GM18951 (cell line): Measurements from ENCODE around the gene IQCM.

Experiments used
- POLR2A ChIP-seq: IDR thresholded peaks from 4 replicates; pipeline ENCODE4 v1.6.1; 2011; ENCODE audit warnings: mild to moderate bottlenecking; ENCODE audit not compliant: insufficient read length, insufficient read depth; ENCODE audit errors: extremely low read depth
- in situ Hi-C: fragments of 300-500 bp; cut with MboI; formaldehyde crosslinking; loops from one replicate; pipeline ENCODE4 v1.12.0; 2022; ENCODE audit warnings: low sequenced_read_pairs, mixed read lengths, inconsistent platforms; ENCODE audit not compliant: unreplicated experiment

Gene IQCM

DNA sequence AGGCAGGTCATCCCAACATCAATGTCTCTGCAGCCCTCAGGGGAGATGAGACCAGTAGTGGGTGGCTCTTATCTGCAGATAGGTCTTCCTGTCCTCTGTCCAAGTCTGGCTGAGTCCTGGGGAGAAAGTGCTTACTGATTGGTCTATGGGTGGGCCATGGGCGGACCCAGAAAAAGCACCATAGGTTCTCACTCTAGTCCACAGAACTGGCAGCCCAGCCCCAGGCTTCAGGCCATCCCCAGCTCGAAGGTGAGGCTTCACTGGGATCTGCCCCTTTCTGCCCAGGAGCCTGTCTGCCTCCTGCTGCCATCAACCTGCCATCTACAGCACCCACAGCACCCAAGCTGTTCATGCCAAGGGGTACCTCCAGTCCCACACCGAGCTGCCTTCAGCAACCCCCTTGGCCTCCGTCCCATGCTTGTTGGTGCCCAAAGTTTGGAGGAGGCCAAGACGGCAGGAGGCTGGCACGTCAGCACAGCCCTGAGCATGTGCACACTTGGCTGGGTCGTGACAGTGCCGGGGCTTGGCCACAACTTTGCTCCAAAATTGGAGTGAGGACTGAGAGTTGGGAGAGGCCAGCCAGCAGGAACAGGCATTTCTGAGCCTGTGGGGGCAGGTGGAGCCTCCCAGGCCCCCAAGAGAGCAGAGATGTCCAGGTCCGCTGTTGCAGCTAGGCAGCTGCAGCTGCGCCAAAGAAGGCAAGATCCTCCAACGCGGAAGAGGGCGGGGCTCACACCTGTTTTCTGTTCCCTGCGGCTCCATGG, 99.6 kb downstream of the IQCM start:
- TF ChIP-seq POLR2A: no peak
- in situ Hi-C loops: no loop called here

- in situ Hi-C loops: no loop called here
- TF ChIP-seq POLR2A: no peak
These were observed 102.6 kb downstream of the IQCM start for GRCh38 chr4:149713031-149713430.

GRCh38 chr4:149711593-149712365, 103.9 kb downstream of the IQCM start:
- TF ChIP-seq POLR2A: no peak
- in situ Hi-C loops: no loop called here

DNA sequence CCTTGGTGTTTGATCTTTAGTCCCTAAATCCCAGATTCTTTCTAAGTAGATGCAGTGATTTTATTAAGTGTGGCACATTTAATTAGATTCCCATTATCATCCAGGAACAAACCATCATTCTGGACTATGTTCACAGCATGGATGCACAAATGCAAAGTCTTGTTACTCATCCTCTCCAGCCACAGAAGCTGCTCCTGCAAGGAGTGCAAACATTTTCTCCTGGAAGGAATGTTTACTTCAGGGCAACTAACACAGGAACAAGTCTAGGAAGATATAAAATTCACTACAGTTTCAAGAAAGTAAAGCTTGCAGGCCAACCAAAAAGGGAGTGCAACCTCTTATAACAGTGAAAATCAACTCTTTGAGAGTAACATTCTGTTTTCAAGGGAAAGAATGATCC, 106.0 kb downstream of the IQCM start:
- no peak for TF ChIP-seq POLR2A
- in situ Hi-C loops: no loop called here

GRCh38 chr4:149708513-149709130, 107.0 kb downstream of the IQCM start:
- TF ChIP-seq POLR2A: no peak
- in situ Hi-C loops: no loop called here

GRCh38 chr4:149707862-149708261, 107.8 kb downstream of the IQCM start:
- TF ChIP-seq POLR2A: no peak
- in situ Hi-C loops: no loop called here

DNA sequence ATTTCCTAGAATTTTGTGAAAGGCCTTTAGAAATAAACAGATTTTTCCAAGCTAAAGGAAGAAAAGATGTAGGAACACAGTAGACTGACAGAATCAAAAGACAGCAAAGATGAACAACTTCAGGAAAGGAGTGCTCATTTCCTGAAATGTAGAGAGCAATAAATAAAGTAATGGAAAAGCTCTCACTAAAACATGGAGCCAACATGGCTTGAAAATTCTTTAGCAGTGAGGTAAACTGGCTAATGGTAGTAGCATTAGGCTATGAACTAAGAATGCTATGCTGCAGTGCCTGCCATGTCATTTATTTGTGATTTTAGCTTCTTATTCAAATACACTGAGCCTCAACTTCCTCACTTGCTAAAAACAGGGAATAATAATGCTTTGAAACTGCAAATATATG, 108.7 kb downstream of the IQCM start:
- in situ Hi-C loops: no loop called here
- TF ChIP-seq POLR2A: no peak

DNA sequence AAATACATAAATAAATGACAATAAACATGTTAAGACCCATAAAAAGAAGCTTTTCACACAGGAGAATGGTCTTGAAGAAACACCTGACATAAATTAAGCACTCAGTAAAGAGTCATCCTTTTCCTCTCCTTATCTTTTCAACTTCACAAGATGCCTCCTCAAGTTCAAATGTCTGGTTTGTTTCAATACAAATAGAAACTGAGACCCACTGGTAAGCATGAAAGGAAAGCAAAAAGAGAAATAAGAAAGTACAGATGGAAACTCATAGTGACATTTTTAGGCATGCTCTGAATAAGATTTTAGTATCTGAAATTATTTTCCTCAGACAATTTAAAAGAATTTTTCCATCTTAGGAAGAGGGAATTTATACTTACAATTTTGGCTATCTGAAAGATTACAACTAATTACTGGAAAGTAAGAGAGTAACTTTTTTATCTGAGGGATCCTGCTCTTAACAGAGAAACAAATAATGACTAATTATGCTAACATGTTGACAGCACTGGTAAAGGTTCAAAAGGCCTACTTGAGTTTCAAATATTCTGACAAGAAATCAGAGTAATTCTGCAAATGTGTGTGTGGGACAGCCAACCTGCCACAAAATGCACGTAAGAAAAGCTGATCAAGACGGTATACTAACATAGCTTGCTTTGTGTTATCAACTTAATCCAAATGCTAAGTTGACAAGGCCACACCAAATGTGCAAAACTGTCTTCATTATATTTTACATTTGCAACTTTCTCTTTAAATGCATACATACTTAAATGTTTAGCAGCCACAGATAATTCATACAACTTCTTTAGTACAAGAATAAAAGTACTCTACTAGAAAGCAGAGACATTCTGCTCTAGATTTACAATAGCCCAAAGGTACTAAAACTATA, 113.0 kb downstream of the IQCM start:
- TF ChIP-seq POLR2A: no peak
- in situ Hi-C loops: no loop called here

DNA sequence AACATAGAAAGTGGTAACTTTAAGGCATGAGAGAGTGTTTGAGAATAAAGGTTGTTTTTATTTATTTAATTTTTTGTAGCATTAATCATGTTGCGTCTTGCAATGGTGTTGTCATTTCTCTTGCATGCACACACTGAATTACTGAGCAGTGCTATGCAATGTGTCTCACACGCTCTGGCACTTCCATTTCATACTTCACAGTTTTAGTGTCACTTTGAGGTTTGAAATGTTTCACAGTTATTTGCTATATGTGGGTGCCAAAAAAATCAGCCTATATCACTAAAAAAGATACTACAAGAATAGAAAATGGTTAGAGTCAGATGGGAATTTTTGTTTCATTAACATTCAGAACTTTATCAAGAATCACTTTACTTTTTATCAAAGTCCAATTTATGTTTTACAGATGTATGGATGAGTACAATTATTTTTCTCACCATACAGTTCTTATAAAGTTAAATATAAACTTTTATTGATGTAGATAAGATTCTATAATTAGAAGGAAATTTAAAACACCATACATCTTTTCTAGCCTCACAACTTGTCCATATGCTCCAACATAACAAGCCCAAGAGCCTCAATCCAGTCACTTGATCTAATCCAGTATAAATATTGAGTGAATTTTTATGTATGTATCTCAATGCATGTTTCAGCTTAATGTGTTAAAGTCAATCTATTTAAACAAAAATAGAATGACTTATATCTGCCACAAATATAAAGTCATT, 114.0 kb downstream of the IQCM start:
- in situ Hi-C loops: no loop called here
- TF ChIP-seq POLR2A: no peak

DNA sequence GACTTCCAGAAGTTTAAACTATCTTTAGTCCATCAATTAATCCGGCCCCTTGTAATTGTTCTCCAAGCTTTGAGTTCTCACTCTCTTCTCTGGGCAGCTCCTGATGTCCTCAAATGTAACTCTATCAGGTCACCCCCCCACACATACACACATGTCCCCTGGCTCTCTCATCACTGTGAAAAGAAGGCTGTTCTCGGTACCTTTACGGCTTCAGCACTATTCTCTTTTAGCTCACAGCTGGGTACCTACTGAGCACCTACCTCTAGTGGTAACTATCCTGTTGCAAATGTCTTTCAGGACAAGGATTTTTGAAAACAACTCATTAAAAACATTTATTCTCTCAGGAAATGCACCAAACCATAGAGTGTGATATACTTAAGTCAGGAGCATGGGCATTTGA, 115.4 kb downstream of the IQCM start:
- TF ChIP-seq POLR2A: no peak
- in situ Hi-C loops: no loop called here

DNA sequence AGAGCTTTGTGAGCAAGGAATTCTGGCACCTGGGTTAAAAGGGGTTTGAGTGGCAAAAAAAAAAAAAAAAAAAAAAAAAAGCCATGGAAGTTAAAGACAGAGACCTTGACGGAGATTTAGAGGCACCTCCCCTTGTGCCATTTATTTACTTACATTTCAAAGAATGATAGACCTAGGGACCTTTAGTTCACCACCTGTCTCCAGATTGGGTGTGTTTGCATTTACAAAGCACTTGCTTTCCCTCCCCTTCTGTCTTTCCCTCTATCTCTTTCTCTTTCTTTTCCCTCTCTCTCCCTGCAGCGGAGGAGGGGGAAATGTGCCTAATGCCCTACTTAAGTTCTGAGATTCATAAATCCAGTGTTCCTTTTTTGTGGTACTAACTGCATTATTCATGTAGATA, 116.0 kb downstream of the IQCM start:
- no peak for TF ChIP-seq POLR2A
- in situ Hi-C loops: no loop called here

GRCh38 chr4:149690726-149691125, 124.9 kb downstream of the IQCM start:
- in situ Hi-C loops: no loop called here

More at GRCh38 chr4:149690726-149691125, 124.9 kb downstream of the IQCM start:
- no peak for TF ChIP-seq POLR2A
